ENCODE results near the gene IGFBP1.
A peak's percentile ranks its signal among the peaks of the same experiment; 100 is the strongest.

The IGFBP1 gene

DNA sequence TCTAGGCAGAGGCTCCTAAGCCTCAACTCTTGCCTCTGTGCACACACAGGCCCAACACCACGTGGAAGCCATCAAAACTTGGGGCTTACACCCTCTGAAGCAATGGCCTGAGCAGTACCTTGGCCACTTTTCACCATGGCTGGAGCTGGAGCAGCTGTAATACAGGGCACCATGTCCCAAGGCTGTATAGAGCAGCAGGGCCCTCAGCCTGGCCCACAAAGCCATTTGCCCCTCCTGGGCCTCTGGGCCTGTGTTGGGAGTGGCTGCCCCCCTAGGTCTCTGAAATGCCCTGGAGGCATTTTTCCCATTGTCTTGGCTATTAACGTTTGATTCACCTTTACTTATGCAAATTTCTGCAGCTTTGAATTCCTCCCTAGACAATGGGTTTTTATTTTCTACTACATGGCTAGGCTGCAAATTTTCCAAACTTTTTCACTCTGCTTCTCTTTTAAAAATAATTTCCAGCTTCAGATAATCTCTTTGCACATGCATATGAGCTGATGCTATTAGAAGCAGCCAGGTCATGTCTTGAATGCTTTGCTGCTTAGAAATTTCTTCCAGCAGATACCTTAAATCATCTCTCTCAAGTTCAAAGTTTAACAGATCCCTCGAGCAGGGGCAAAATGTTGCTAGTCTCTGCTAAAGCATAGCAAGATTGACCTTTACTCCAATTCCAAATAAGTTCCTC is 9.7 kb upstream of the IGFBP1 start:
- no peak for DNase-seq
- intact Hi-C loops (cut with DNase I), result no loop called here

DNA sequence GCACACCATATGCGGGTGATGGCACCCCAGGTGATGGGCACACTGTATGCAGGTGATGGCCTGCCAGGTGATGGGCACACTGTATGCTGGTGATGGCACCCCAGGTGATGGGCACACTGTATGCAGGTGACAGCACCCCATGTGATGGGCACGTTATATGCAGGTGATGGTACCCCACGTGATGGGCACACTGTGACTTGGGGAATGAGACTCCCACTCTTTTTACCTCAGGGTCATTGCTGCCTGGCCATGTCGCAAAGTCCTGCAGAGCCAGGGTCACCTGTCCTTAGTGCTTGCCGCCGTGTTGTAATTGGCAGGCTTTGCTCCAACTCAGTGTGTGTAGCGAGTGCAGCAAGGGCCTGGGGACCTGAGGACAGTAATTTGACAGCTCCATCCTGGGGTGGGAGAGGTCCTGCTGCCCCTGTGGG is 7.8 kb upstream of the IGFBP1 start:
- DNase-seq, result peak in 1 of 10 donors; percentile 33
- intact Hi-C loops (cut with DNase I), result no loop called here

DNA sequence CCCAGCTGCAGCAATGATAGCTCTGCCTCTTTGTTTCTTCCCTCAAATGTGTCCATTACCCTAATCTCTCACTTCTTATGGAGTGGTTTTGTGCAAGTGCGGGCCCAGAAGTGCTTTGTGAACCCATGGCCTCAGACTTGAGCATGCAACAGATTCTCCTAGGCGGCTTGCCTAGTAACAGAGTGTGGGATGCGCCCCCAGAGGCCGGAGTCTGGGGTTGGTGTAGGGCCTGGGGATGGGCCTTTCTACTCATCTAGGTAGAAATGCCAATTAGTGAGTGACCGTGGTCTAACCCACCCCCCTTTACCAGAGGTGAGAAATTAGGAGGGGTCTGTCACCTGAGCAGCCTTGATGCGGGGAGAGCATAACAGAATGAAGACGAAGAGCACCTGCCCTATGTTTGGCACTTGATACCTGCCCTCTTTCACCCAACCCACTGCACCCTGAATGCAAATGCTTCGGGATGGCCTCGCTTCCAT is 7.0 kb upstream of the IGFBP1 start:
- intact Hi-C loops (cut with DNase I), result no loop called here
- no peak for DNase-seq

DNA sequence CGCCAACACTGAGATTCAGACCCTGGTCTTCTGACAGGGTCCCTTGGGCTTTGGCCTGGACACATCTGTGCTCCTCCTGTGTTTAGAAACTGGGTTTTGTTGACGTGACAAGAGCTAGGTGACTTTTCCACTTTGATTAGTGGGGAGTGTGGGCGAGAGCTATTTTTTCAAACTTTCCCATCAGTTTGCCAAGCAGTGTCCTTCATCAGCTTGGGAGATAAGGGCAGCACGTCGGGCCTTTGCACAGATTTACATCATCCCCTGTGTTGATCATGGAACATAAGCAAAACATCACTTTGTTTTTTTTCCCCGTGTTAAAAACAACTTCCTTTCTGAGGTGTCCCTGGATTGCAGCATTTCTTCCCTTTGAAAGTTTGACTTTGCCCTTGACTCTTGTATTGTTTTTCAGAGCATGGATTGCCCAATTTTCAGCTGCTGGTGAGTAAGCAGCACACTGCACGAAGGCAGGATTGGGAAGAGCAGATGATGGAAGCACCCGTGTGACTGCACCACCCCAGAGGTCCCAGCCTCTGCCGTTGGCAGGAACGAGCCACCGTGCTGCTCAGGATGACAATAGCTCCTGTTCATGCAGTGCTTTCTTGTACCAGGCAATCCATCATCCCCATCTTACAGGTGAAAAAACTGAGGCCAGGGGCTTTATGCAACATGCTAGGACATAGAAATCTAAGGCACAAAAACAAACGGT is 6.4 kb upstream of the IGFBP1 start:
- intact Hi-C loops (cut with DNase I), result no loop called here
- DNase-seq, result peak in 1 of 10 donors; percentile 40

DNA sequence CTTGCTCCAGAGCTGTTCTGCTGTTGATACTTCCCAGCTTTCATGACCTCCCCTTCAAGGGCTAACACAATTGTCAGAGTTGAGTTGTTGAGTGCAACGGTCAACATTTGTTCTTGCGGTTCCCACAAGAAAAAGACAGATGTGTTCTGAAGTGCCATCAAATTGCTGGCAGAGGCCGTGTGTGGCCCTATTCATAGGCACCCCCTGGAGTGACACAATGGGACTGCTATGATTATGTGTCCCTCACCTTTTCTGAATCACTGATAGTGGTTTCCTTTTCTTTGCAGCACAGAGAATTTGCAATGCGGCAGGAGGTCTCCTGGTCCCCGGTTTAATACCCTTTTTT is 5.8 kb upstream of the IGFBP1 start:
- DNase-seq, result no peak
- intact Hi-C loops (cut with DNase I), result no loop called here

DNA sequence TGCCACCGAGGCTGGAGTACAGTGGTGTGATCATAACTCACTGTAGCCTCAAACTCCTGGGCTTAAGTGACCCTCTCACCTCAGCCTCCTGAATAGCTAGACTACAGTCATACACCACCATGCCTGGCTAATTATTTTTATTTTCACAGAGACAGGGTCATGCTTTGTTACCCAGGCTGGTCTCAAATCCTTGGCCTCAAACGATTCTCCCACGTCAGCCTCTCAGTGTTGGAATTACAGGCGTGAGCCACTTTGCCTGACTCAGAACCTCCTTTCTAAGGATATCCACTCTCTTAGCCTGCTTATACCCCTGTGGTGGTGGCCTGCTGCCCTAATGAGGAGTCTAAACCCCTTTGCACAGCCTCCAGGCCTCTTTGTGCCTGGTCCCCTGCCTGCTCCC is 4.2 kb upstream of the IGFBP1 start:
- intact Hi-C loops (cut with DNase I), result no loop called here
- no peak for DNase-seq

DNA sequence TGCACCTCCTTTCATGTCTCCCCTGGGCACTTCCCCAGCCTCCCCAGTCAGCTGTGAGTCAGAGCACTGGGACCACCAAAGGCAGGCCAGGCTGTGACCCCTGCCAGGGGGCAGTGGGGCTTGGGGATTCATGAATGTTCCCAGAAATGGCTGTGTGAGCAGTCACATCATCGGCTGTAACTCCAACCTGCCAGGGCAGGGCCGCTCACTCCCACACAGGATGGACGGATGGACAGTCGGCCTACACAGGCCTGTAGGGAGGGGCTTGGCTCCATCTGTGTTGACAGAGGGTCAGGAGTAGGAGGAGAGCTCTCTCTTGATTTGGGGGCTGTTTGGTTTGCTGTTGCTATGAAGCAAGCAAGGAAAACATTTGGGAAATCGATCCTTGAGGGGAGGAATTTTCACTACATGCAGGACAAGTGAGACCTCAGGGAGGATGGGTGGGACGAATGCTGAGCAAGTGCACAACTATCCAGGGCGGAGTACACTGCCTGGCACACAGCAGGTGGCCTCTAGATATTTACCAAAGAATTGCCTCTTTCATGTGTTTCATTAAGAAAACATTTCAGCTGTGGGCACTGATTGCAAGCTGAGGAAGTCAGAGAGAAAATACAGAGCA is 2.9 kb upstream of the IGFBP1 start:
- no peak for DNase-seq
- intact Hi-C loops (cut with DNase I), result no loop called here

DNA sequence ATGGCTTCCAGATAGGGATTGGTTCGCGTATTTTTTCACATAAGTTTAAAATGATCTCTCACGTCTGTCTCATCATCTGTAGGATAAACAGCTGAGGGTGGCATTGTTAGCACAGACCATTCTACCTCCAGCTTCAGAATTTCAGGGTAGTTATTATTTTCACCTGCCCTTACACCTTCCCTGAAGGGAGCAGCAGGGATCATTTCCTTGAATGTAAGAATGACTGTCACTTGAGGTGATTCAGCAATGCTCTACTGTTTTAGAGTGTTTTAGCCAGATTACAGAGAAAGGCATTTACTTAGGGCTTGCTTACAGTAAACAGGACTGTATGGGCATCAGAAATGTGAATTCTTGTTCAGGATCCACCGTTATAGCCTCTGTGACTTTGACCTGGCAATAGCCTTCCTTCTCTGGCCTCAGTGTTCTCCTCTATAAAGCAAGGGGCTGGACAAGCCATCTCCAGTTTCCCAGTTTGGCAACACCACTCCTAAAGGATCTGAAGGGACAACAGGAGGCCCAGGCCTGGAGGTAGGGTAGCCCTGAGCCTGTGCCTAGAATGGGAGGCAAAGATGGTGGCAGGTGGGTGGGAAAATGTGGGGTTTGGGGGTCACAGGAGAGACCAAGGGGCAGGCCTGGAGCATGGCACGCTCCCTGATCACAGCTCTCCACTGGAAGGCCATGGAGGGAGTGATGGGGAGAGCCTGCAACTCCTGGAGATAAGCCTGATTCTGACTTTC is 1.2 kb upstream of the IGFBP1 start:
- peak in 1 of 10 donors; percentile 44 for DNase-seq
- intact Hi-C loops (cut with DNase I), result no loop called here

DNA sequence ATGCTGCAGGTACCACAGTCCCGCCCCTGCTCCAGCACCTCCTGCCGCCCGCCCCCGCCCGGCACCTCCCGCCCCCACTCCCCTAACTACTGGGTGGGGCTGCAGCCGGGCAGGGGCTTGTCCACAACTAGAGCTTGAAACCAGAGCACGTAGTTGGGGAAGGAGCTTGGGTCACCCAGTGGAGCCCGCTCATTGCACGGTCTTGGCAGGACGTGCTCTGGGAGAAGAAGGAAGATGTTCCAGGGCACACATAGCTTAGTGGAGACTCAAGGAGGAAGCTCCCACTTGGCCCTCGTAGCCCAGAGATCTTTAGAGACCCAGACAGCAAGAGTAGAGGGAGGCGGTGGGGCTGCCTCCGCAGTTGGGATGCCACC is 692 bp downstream of the IGFBP1 start:
- no peak for DNase-seq
- intact Hi-C loops (cut with DNase I), result no loop called here

DNA sequence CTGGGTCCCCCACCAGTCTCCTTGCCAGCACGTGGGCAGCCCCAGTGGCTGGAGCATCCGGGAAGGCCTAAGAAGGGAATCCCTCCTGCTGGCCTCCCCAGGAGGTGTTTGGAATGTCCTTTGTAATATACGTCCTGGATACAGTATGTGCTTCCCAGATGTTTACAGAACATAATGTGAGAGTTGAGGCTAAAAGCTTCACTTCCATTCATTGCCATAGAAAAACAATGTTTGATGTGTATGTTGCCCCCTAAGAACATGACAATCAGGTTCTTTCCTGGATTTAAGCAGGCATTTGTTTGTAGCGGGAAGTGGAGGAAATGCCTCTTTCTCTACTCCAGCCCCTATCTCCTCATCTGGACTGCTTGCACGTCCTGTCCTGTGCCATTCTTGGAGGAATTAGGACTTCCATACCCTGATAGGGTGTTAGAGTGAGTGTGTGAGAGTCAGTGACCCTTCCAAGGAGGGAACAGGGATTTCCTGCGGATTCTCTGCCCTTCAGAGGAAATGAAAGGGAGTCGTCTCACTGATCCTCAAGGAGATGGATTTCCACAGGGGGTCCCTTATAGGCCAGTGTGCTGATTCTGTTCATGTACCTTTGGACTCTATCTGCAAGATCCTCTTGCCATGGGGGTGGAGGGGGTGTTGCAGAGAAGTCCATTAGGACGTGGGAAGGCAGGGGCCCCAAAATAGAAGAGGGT is 1.2 kb downstream of the IGFBP1 start:
- intact Hi-C loops (cut with DNase I), result no loop called here
- DNase-seq, result no peak

DNA sequence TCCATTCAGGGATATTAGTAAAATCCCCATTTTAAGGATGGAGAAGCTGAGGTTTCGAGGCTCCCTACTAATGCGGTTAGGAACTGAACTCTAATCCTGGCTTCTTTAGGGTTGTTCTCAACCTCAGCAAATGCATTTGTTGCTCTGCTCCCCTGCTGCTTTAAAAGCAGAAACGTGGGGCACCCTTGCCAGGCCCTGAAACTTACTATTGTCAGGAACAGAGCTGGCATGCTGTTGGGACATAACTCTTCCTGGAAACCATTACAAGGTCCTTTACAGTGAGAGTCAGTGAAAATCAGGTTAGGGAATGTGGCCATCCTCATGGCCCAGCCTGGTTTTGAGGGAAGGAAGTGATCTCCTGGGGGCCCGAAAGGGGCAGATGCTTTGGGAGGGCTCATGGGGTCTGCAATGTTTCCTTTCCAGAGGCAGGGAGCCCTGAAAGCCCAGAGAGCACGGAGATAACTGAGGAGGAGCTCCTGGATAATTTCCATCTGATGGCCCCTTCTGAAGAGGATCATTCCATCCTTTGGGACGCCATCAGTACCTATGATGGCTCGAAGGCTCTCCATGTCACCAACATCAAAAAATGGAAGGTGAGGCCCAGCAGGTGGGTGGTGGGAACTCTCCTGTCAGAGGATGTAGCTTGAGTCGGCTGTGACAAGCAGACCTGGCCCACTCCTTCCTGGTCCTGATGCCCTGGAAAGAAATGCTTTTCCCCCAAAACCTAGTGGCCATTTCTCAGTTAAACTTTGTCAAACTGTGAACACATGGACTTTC is 2.0 kb downstream of the IGFBP1 start:
- DNase-seq, result no peak
- intact Hi-C loops (cut with DNase I), result no loop called here

DNA sequence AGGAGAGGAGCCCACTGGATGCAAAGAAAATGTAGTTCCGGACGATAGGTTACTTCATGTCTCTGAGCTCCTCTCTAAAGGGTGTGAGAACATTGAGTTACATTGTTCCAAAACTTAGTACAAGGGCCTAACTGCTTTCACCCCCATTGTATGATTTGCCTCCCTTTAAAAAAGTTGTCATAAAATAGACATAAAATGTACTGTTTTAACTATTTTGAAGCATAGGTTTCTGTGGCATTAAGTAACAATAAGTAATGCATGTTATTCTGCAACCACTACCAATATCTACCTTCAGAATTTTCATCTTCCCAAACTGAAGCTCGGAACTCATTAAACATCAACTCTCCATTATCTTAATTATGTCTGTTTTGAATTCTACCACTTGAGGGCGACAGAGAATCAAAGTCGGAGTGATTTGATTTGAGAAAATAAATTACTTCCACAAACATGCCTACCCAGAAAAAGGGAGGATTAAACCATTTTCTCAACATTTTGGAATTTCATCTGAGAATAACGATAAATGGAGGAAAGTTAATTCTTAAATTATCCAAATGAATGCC is 2.7 kb downstream of the IGFBP1 start:
- no peak for DNase-seq
- intact Hi-C loops (cut with DNase I), result no loop called here

DNA sequence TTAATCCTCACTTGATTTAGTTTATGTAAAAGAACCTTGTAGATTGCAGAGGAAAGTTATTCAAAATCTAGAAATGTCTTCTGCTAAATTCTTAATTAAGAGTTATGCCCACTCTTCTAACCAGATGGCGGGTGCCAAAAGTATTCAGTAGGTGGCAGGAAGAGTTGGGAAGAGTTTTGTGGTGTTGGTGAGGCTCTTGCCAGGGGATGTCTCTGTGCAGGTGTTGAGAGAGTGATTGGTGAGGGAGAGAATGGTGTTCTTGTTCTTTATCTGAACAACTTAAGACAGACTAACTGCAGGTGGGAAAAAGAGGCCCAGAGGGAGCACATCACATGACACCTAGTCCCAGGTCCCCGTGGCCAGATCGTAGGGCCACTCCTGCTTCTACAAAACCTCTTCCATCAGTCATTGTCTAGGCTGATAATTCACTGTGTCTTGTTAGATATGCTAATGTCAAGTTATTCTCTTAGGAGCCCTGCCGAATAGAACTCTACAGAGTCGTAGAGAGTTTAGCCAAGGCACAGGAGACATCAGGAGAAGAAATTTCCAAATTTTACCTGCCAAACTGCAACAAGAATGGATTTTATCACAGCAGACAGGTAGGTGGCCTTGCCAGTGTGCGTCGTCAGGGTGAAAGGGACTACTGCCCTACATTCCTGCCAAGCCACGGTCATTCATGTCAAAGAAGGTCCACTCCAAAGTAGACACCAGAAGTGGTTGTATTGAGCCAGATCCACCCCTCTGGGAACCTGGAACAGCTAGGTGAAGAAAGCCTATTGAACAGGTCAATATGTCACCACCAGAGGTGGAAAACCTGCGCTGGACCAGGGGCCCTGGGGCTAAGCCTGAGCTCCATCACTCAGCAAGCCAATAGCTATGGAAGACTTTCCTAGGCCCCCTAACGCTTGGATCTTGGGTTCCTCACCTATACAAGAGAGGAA is 3.4 kb downstream of the IGFBP1 start:
- DNase-seq, result no peak
- intact Hi-C loops (cut with DNase I), result no loop called here

DNA sequence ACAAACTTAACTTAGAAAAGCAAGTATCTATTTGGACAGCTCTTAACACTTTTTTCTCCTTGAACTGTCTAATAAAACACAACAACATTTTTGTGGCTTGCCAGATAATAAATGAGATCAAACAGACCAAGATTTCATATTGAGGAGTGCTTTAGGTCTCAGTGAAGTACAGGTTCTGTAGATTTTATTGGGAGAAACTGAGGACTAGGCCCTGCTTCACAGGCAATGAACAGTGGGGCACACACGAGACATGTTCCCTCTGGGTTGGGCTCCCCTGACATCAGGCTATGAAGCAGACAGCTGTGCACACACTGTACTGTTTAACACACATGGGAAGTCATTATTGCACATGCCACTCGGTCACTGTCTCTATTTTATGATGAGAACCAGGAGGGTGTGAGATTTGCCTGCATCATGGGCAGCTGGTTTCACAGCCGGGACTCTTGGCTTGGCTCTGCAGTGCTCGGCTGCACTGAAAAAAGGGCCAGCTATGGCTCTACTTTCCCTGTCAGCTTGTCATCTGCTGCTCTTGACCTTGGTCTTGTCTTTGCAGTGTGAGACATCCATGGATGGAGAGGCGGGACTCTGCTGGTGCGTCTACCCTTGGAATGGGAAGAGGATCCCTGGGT is 4.2 kb downstream of the IGFBP1 start:
- DNase-seq, result no peak

DNA sequence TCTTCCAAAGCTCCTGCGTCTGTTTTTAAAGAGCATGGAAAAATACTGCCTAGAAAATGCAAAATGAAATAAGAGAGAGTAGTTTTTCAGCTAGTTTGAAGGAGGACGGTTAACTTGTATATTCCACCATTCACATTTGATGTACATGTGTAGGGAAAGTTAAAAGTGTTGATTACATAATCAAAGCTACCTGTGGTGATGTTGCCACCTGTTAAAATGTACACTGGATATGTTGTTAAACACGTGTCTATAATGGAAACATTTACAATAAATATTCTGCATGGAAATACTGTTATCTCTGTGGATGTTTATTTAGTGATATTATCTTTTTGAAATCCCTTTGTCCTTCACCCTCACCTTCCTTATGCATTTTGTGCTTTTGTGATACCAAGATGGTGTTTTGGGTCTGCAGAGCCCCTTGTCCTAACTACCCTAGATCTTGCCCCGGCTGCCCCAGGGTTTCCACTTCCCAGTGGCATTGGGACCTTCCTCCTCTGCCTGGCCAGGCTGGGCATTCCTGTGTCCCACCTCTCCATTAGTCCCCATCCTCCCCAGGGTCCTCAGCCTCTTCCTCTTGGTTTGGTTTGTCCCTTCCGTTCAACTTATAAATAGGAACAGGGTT is 5.2 kb downstream of the IGFBP1 start:
- intact Hi-C loops (cut with DNase I), result no loop called here
- DNase-seq, result no peak

More for the DNA sequence above, 4.2 kb downstream of the IGFBP1 start:
- intact Hi-C loops (cut with DNase I), result no loop called here

DNA sequence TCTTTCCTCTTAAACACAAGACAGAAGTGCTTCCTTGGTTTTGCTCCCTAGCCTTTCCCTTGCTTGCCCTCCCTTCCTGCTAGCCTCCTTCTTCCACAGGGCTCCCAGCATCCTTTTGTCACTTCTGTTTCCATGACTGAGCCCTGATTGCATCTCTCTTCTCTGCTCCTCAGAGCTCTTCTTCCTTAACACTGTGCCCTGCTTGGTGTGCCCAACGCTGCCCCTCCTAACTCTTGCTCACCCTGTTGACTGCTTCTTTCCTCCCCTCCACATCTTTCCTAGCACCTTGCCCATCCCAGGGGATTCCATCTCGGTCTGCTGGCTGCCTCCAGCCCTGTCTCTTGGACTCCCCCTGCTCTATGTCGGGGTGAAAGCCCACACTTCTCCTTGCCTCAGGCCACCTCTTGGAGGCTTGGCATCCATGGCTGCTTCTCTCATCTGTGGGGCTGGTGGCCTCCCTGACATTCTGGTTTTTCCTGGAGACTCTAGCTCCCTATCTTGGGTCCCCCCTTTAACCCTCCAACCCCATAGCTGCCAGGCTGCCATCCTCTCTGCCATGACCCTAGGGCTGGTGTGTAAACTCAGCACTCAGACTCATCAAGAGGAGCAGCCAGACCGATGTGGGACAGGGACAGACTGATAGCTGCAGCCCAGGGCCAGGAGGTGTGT is 5.8 kb downstream of the IGFBP1 start:
- intact Hi-C loops (cut with DNase I), result no loop called here
- no peak for DNase-seq

DNA sequence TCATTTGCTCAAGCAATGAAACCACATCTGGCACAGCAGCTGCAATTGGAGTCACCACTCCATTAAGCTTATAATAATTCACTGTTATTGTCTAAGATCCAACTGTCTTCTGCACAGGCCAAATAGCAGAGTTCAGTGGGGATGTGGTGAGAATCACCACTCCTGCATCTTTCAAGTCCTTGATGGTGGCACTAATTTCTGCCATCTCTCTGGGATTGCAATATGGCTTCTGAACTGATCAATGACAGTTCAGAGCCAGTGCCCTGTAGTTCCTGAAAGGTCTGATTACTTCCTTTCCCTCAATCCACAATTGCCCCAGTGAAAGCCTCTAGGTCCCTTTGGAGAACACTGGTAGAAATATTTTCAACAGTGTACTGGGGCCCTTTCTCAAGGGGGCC is 6.4 kb downstream of the IGFBP1 start:
- DNase-seq, result no peak
- intact Hi-C loops (cut with DNase I), result no loop called here

All from posterior cingulate gyrus (tissue), 11 donors.